ENCODE data around the gene SIN3A. TPM values are rescaled to one million over a fixed set of nuclear protein-coding genes. Genes with fewer than 3 reads are reported as not detected.
A peak's percentile ranks its signal among the peaks of the same experiment; 100 is the strongest.

The SIN3A gene
- total RNA-seq, 1 experiment from 2014 or later, result 45.5 TPM

GRCh38 chr15:75460646-75461045 is 9.2 kb upstream of the SIN3A start:
- peaks cover 6% of the 10 kb centered on the region for H3K36me3 Mint-ChIP-seq (ENCODE audit: insufficient read depth, unreplicated experiment)
- BruUV-seq (replicated peaks), result no TSS peak
- no peak for DNase-seq (ENCODE audit: unreplicated experiment)
- ChIA-PET CTCF (interaction anchor here (0.9 to 1.4 kb wide), 2 partner anchors 41 to 48 kb away, joined by 3 read pairs; no protein-coding TSS in a partner anchor), POLR2A (no interaction called here)
- TF ChIP-seq CTCF (IDR thresholded peaks at IDR 0.05; ENCODE audit: unreplicated experiment), result no peak
- intact Hi-C loops (cut with micrococcal nuclease), result no loop called here
- peaks cover 16% of the 10 kb centered on the region for H3K4me1 Mint-ChIP-seq (ENCODE audit: insufficient read depth, unreplicated experiment)
- no peak overlapping the region for H3K4me3 Mint-ChIP-seq (ENCODE audit: unreplicated experiment)
- H3K27me3 Mint-ChIP-seq (ENCODE audit: insufficient read depth, unreplicated experiment), result no peaks in the 10 kb centered on the region
- no peak overlapping the region for H3K27ac Mint-ChIP-seq (ENCODE audit: low read depth, unreplicated experiment)
- no peaks in the 10 kb centered on the region for H3K9me3 Mint-ChIP-seq (ENCODE audit: unreplicated experiment)

- H3K27me3 Mint-ChIP-seq (ENCODE audit: insufficient read depth, unreplicated experiment), result no peaks in the 10 kb centered on the region
- POLR2A ChIA-PET, result interaction anchor here (0.5 to 0.6 kb wide), 2 partner anchors 73 to 269 kb away, joined by 3 to 4 read pairs; no protein-coding TSS in a partner anchor
- BruUV-seq (replicated peaks), result no TSS peak
- no peak for DNase-seq (ENCODE audit: unreplicated experiment)
- no peak for TF ChIP-seq CTCF (IDR thresholded peaks at IDR 0.05; ENCODE audit: unreplicated experiment)
- no peak overlapping the region for H3K4me3 Mint-ChIP-seq (ENCODE audit: unreplicated experiment)
- intact Hi-C loops (cut with micrococcal nuclease), result no loop called here
- H3K9me3 Mint-ChIP-seq (ENCODE audit: unreplicated experiment), result no peaks in the 10 kb centered on the region
- CTCF ChIA-PET, result interaction anchor here (0.6 to 1.4 kb wide), 5 partner anchors 49 to 345 kb away, joined by 3 to 5 read pairs (median 4); no protein-coding TSS in a partner anchor
- H3K36me3 Mint-ChIP-seq (ENCODE audit: insufficient read depth, unreplicated experiment), result no peaks in the 10 kb centered on the region
- no peak overlapping the region for H3K27ac Mint-ChIP-seq (ENCODE audit: low read depth, unreplicated experiment)
- H3K4me1 Mint-ChIP-seq (ENCODE audit: insufficient read depth, unreplicated experiment), result peaks cover 16% of the 10 kb centered on the region
Observed at GRCh38 chr15:75459581-75459980, 8.1 kb upstream of the SIN3A start.

- H3K4me3 Mint-ChIP-seq (ENCODE audit: unreplicated experiment), result peak overlapping the region; percentile 89
- H3K4me1 Mint-ChIP-seq (ENCODE audit: insufficient read depth, unreplicated experiment), result peaks cover 16% of the 10 kb centered on the region
- BruUV-seq (replicated peaks), result no TSS peak
- no peaks in the 10 kb centered on the region for H3K9me3 Mint-ChIP-seq (ENCODE audit: unreplicated experiment)
- intact Hi-C loops (cut with micrococcal nuclease), result no loop called here
- ChIA-PET POLR2A (interaction anchor here (0.7 to 9.2 kb wide), 15 partner anchors 10 to 385 kb away, joined by 3 to 245 read pairs (median 34); partner anchors contain the start of genes IMP3, MAN2C1, PTPN9 and SNUPN), CTCF (no interaction called here)
- H3K27me3 Mint-ChIP-seq (ENCODE audit: insufficient read depth, unreplicated experiment), result no peaks in the 10 kb centered on the region
- H3K36me3 Mint-ChIP-seq (ENCODE audit: insufficient read depth, unreplicated experiment), result peaks cover 12% of the 10 kb centered on the region
- no peak for DNase-seq (ENCODE audit: unreplicated experiment)
- no peak for TF ChIP-seq CTCF (IDR thresholded peaks at IDR 0.05; ENCODE audit: unreplicated experiment)
- H3K27ac Mint-ChIP-seq (ENCODE audit: low read depth, unreplicated experiment), result peak overlapping the region; percentile 89
Observed at GRCh38 chr15:75456710-75457109, 5.2 kb upstream of the SIN3A start.

- Mint-ChIP-seq H3K36me3 (ENCODE audit: insufficient read depth, unreplicated experiment) (peaks cover 12% of the 10 kb centered on the region), H3K9me3 (ENCODE audit: unreplicated experiment) (no peaks in the 10 kb centered on the region), H3K27me3 (ENCODE audit: insufficient read depth, unreplicated experiment) (no peaks in the 10 kb centered on the region), H3K4me3 (ENCODE audit: unreplicated experiment) (peak overlapping the region; percentile 89), H3K4me1 (ENCODE audit: insufficient read depth, unreplicated experiment) (peaks cover 16% of the 10 kb centered on the region), H3K27ac (ENCODE audit: low read depth, unreplicated experiment) (peak overlapping the region; percentile 89)
- BruUV-seq (replicated peaks), result TSS peak; percentile 27
- ChIA-PET CTCF (interaction anchor here (0.6 to 1.4 kb wide), 6 partner anchors 24 to 171 kb away, joined by 3 to 5 read pairs (median 4); partner anchors contain the start of gene SNUPN), POLR2A (interaction anchor here (0.6 to 9.2 kb wide), 30 partner anchors 8 to 591 kb away, joined by 3 to 245 read pairs (median 6); partner anchors contain the start of genes IMP3, MAN2C1, NEIL1 and PTPN9)
- no peak for TF ChIP-seq CTCF (IDR thresholded peaks at IDR 0.05; ENCODE audit: unreplicated experiment)
- intact Hi-C loops (cut with micrococcal nuclease), result loop anchor here (2.0 kb wide), 1 partner anchor 87 kb away; the partner anchor contains the start of gene MAN2C1
- no peak for DNase-seq (ENCODE audit: unreplicated experiment)
Observed at GRCh38 chr15:75455982-75456531, 4.6 kb upstream of the SIN3A start.

All from MCF 10A (cell line).